ACC112 (cell line): Measurements from ENCODE around the gene HCST.
"Not testable (repeated sequence)": the region's sequence is repeated elsewhere in the genome, so short reads cannot be mapped to it uniquely, and the experiment has no call there.

Experiments
- H2AFZ ChIP-seq: fragments of 200-600 bp; sonication (generic); one replicate; pipeline ENCODE4 v1.6.0; 2017; ENCODE audit warnings: antibody characterized with exemption, low read length; ENCODE audit not compliant: unreplicated experiment
- H3K27ac ChIP-seq: fragments of 200-600 bp; sonication (generic); 2 replicates; pipeline ENCODE4 v1.5.1; 2014; ENCODE audit warnings: low read depth, mild to moderate bottlenecking, antibody characterized with exemption, low read length, moderate library complexity
- H3K27me3 ChIP-seq: fragments of 200-600 bp; sonication (generic); 2 replicates; pipeline ENCODE4 v1.6.1; 2014; ENCODE audit warnings: mild to moderate bottlenecking, antibody characterized with exemption, low read length, moderate library complexity, mixed read lengths; ENCODE audit not compliant: insufficient read depth
- H3K36me3 ChIP-seq: fragments of 200-600 bp; sonication (generic); 2 replicates; pipeline ENCODE4 v1.6.1; 2016; ENCODE audit warnings: mild to moderate bottlenecking, antibody characterized with exemption, low read length, moderate library complexity, mixed read lengths; ENCODE audit not compliant: insufficient read depth
- H3K4me1 ChIP-seq: fragments of 200-600 bp; sonication (generic); one replicate; pipeline ENCODE4 v1.6.1; 2016; ENCODE audit warnings: low read length, mixed read lengths; ENCODE audit not compliant: insufficient read depth, unreplicated experiment, control insufficient read depth
- H3K4me3 ChIP-seq: fragments of 200-600 bp; sonication (generic); 2 replicates; pipeline ENCODE4 v1.5.1; 2014; ENCODE audit warnings: mild to moderate bottlenecking, low read depth, low read length
- H3K79me2 ChIP-seq: fragments of 200-600 bp; sonication (generic); one replicate; pipeline ENCODE4 v1.6.0; 2016; ENCODE audit warnings: low read length; ENCODE audit not compliant: control insufficient read depth, unreplicated experiment, insufficient read depth

The HCST gene

GRCh38 chr19:35905178-35905727 lies 2.9 kb downstream of the HCST start:
- no peak overlapping the region for H3K4me3 ChIP-seq
- H3K27me3 ChIP-seq: no peaks in the 10 kb centered on the region
- H3K4me1 ChIP-seq: peaks cover 9% of the 10 kb centered on the region
- no peaks in the 10 kb centered on the region for H3K79me2 ChIP-seq
- H2AFZ ChIP-seq: no peak overlapping the region
- no peak overlapping the region for H3K27ac ChIP-seq
- H3K36me3 ChIP-seq: no peaks in the 10 kb centered on the region

- H3K27me3 ChIP-seq: no peaks in the 10 kb centered on the region
- H2AFZ ChIP-seq: no peak overlapping the region
- no peaks in the 10 kb centered on the region for H3K4me1 ChIP-seq
- H3K36me3 ChIP-seq: no peaks in the 10 kb centered on the region
- H3K27ac ChIP-seq: no peak overlapping the region
- no peaks in the 10 kb centered on the region for H3K79me2 ChIP-seq
- no peak overlapping the region for H3K4me3 ChIP-seq
Observed at GRCh38 chr19:35907377-35907745, 5.0 kb downstream of the HCST start.

- H3K27ac ChIP-seq: no peak within 1 kb of the TSS
- H3K36me3 ChIP-seq: no peaks in the 10 kb centered on the region
- no peaks in the 10 kb centered on the region for H3K4me1 ChIP-seq
- H3K79me2 ChIP-seq: no peaks in the 10 kb centered on the region
- H3K4me3 ChIP-seq: no peak within 1 kb of the TSS
- H3K27me3 ChIP-seq: no peaks in the 10 kb centered on the region
- no peak within 1 kb of the TSS for H2AFZ ChIP-seq
Observed at GRCh38 chr19:35908010-35908441, 5.7 kb downstream of the HCST start, which contains the start of gene TYROBP. TSS of gene TYROBP (minus strand) at chr19:35908295. CDS start at chr19:35908228, 67 bp downstream.

- no peak overlapping the region for H3K27ac ChIP-seq
Observed at GRCh38 chr19:35908973-35909683, 6.8 kb downstream of the HCST start.

GRCh38 chr19:35909684-35910035 lies 7.3 kb downstream of the HCST start:
- no peak overlapping the region for H3K4me3 ChIP-seq
- no peaks in the 10 kb centered on the region for H3K27me3 ChIP-seq
- no peaks in the 10 kb centered on the region for H3K4me1 ChIP-seq
- H2AFZ ChIP-seq: no peak overlapping the region
- H3K79me2 ChIP-seq: no peaks in the 10 kb centered on the region
- no peak overlapping the region for H3K27ac ChIP-seq
- no peaks in the 10 kb centered on the region for H3K36me3 ChIP-seq

More at GRCh38 chr19:35908973-35909683, 6.8 kb downstream of the HCST start:
- Histone ChIP-seq H3K79me2 (no peaks in the 10 kb centered on the region), H2AFZ (no peak overlapping the region), H3K4me3 (no peak overlapping the region), H3K36me3 (no peaks in the 10 kb centered on the region), H3K27me3 (no peaks in the 10 kb centered on the region), H3K4me1 (no peaks in the 10 kb centered on the region)

GRCh38 chr19:35910355-35910754 lies 8.0 kb downstream of the HCST start:
- H3K27me3 ChIP-seq, H3K4me1 ChIP-seq, H3K79me2 ChIP-seq, H3K27ac ChIP-seq, H3K4me3 ChIP-seq, H3K36me3 ChIP-seq, H2AFZ ChIP-seq: not testable (repeated sequence)

GRCh38 chr19:35911173-35911572 lies 8.8 kb downstream of the HCST start:
- Histone ChIP-seq H3K36me3 (no peaks in the 10 kb centered on the region), H3K27ac (no peak overlapping the region), H3K79me2 (no peaks in the 10 kb centered on the region), H2AFZ (no peak overlapping the region), H3K4me3 (no peak overlapping the region), H3K27me3 (no peaks in the 10 kb centered on the region), H3K4me1 (no peaks in the 10 kb centered on the region)

GRCh38 chr19:35911790-35912189 lies 9.5 kb downstream of the HCST start:
- Histone ChIP-seq H3K4me3 (no peak overlapping the region), H3K36me3 (no peaks in the 10 kb centered on the region), H3K4me1 (no peaks in the 10 kb centered on the region), H3K27ac (no peak overlapping the region), H3K27me3 (no peaks in the 10 kb centered on the region), H2AFZ (no peak overlapping the region), H3K79me2 (no peaks in the 10 kb centered on the region)

- Histone ChIP-seq H3K27ac (no peak overlapping the region), H3K4me3 (no peak overlapping the region), H2AFZ (no peak overlapping the region), H3K36me3 (no peaks in the 10 kb centered on the region), H3K79me2 (no peaks in the 10 kb centered on the region), H3K4me1 (no peaks in the 10 kb centered on the region), H3K27me3 (no peaks in the 10 kb centered on the region)
Observed at GRCh38 chr19:35913589-35913988, 11.3 kb downstream of the HCST start.

- H3K36me3 ChIP-seq: no peaks in the 10 kb centered on the region
- no peaks in the 10 kb centered on the region for H3K4me1 ChIP-seq
- H2AFZ ChIP-seq: no peak overlapping the region
- no peak overlapping the region for H3K27ac ChIP-seq
- H3K27me3 ChIP-seq: no peaks in the 10 kb centered on the region
- H3K4me3 ChIP-seq: no peak overlapping the region
- no peaks in the 10 kb centered on the region for H3K79me2 ChIP-seq
Observed at GRCh38 chr19:35915443-35915842, 13.1 kb downstream of the HCST start.

GRCh38 chr19:35919306-35919705 lies 17.0 kb downstream of the HCST start:
- Histone ChIP-seq H3K79me2 (no peaks in the 10 kb centered on the region), H3K27ac (no peak overlapping the region), H3K4me3 (no peak overlapping the region), H3K27me3 (peaks cover 7% of the 10 kb centered on the region), H3K4me1 (no peaks in the 10 kb centered on the region), H2AFZ (no peak overlapping the region), H3K36me3 (no peaks in the 10 kb centered on the region)
